NCI-H1105 (cell line): ENCODE data around the gene NUDCD3.

Experiments used
- DNase-seq: peaks from one replicate; lab custom pipeline; 2025; lab: John Stamatoyannopoulos, UW

NUDCD3 gene

DNA sequence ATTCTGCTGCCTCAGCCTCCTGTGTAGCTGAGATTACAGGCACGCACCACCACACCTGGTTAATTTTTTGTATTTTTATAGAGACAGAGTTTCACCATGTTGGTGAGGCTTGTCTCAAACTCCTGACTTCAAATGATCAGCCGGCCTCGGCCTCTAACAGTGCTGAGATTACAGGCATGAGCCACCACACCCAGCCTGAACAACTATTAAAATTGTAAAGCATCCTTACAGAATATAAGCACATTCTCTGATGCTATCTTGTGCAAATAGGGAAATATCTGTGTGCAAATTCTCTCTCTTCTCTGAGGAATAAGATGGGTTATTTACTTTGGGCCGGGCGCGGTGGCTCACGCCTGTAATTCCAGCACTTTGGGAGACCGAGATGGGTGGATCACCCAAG lies 12.5 kb downstream of the NUDCD3 start:
- no peak for DNase-seq

DNA sequence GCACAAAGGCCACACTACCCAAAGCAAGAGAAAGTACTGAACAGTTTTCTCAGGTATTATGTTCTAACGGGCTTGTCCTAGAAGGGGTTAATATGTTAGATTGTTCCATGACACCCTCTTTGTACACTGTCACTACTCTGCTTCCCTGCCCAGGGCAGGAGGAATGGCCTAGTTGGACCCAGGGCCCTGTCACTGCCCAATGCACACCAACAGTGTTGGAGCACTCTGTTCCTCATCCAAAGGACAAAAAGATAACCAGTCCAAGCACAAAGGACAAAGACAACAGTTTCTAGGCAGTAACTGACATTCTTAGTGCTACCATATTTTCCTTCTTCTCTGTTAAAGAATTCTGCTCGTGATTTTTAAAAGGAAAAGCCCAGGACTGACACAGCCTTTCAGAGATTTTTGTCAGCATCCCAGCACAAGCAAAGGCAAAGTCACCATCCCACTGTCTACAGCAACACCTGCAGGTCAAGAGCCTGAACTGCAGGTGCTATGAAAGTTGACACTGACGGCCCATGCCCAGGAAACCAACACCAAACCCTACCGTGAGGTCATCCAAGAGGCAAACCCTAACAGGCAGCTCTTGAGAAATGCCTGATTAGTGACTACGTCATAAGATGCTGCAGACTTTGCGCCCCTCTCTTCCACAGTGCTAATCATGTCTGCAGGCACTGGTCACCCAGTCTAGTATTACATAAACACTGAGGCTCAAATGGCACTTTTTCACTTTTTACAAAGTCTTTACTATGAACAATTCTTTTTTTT lies 13.2 kb downstream of the NUDCD3 start:
- peak; percentile 46 for DNase-seq

GRCh38 chr7:44476313-44476712 lies 14.1 kb downstream of the NUDCD3 start:
- DNase-seq, result no peak

GRCh38 chr7:44473295-44473694 lies 17.2 kb downstream of the NUDCD3 start:
- no peak for DNase-seq

GRCh38 chr7:44472843-44473242 lies 17.6 kb downstream of the NUDCD3 start:
- no peak for DNase-seq

GRCh38 chr7:44471850-44472249 lies 18.6 kb downstream of the NUDCD3 start:
- no peak for DNase-seq

DNA sequence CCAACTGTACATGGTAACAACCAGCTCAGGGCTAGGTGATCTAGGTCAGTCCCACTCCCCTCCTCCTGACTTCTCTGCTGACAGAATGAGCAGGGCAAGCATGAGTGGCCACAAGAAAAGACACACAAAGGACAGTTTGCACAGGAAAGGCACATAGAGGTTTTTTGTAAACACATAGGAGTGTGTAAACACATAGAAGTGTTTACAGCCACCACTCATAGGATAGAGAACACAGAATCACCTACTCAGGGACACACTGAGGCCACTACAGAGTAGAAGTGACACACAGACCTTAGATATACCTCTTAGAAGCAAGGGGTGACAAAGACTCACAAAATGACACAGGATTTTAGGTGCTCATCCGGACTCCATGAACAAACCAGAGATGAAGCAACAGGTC lies 19.0 kb downstream of the NUDCD3 start:
- no peak for DNase-seq

GRCh38 chr7:44470628-44471245 lies 19.7 kb downstream of the NUDCD3 start:
- DNase-seq, result no peak

GRCh38 chr7:44470135-44470479 lies 20.4 kb downstream of the NUDCD3 start:
- DNase-seq, result no peak

GRCh38 chr7:44469461-44470134 lies 20.9 kb downstream of the NUDCD3 start:
- DNase-seq, result no peak

- no peak for DNase-seq
These were observed 23.3 kb downstream of the NUDCD3 start for GRCh38 chr7:44467217-44467548.

- no peak for DNase-seq
These were observed 23.9 kb downstream of the NUDCD3 start for GRCh38 chr7:44466300-44467216.

GRCh38 chr7:44465490-44465889 lies 25.0 kb downstream of the NUDCD3 start:
- DNase-seq, result no peak

GRCh38 chr7:44463169-44463808 lies 27.2 kb downstream of the NUDCD3 start:
- no peak for DNase-seq

DNA sequence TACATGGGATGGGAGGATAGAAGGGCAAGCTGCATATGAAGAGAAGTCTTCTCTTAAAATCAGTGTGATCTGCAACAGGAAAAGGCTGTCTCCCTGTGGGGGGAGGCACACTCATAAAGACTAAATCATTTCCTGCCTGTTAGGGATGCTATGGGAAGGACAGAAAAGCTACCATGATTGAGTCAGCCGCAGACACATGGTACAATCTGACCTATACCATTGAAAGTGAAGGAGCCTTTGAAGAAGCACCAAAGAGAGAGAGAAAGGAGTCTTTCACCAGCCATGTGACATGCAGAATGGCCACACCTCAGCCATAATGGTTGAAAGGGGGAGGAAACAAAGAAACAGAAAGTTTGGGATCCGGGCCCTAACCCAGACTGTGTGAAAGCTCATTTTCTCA lies 29.1 kb downstream of the NUDCD3 start:
- no peak for DNase-seq

DNA sequence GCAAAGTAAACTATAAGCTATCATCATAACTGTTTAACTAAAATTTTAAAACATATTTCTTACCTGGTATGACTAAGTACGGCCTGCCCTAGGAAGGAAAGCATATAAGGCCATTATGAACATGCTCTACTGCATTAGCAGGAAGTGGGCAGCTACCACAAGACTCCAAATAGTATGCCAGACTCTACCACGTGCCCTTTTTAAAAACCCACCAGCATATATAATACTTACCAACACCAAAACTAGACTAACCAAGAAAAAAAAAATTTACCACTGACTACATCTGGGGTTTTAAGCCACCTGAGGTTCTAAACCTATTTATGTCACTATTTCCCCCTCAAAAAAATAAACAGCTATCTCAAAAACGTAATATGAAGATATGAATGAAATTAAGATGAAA lies 30.1 kb downstream of the NUDCD3 start:
- no peak for DNase-seq

DNA sequence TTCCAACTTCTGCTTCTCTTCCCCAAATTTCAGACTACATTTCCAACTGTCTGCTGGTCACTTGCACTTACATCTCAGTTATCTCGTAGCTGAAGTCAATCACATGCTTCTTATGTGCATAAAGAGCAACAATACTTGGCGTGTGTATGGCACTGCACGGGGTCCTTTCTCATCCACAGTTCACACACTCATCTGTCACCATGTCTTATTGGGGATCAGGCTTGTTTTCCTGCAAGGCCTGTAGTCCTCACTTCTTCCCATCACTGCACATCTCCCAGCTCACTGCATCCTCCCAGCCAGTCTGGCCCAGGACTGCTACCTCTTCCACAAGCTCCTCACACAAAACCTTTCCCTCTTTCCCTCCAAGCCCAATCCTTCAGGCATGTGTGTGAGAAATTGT lies 35.3 kb downstream of the NUDCD3 start:
- no peak for DNase-seq

DNA sequence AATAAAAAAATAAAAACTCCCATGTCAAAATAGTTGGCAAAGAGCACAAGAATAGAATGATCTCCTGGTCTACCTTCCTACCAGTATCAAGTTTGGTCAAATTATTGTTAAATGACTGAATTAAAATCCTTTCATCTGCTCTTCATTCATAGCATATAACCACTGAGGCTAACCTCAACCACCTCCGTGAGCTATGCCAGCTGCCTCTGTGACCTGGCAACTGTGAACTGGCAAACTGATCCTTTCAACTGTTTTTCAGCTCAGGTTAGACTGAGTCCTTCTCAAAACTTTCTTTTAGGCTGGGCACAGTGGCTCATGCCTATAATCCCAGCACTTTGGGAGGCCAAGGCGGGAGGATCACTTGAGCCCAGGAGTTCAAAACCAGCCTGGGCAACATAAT lies 36.1 kb downstream of the NUDCD3 start:
- no peak for DNase-seq

DNA sequence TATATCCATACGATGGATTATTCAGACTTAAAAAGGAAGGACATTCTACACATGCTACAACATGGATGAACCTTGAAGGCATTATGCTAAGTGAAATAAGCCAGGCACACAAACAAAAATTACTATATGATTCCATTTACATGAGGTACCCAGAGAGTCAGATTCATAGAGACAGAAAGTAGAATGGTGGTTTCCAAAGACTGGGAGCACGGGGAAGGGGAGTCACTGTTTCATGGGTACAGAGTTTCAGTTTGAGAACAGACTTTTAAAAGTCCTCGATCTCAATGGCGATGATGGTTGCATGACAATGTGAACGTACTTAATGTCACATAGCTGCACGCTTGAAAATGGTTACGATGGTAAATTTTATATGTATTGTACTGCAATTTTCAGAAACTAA lies 39.3 kb downstream of the NUDCD3 start:
- DNase-seq, result no peak

DNA sequence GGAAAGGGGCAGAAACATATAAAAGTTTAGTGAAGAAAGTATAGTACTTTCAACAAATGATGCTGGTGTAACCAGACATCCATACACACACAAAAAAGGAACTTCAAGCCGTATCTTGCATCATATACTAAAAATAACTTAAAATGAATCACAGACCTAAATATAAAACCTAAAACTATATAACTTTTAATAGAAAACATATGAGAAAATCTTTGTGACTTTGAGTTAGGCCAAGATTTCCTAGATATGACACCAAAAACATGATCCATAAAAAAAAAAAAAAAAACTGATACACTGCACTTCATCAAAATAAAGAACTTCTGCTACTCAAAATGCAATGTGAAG lies 40.9 kb downstream of the NUDCD3 start:
- no peak for DNase-seq

- DNase-seq, result no peak
These were observed 41.4 kb downstream of the NUDCD3 start for GRCh38 chr7:44448922-44449583.
